Fibroblast of lung (primary cell): Measurements from ENCODE around the gene FAF2.

Source experiments
- CTCF ChIP-seq, 2 donors: IDR thresholded peaks in 1 of 2; conservative IDR thresholded peaks in 1 of 2; 1 replicate in 1 of 2; 2 replicates in 1 of 2; pipeline ENCODE4 v1.5.1; 2011 to 2012; ENCODE audit warnings: low read length in 2 of 2, control low read depth in 1 of 2, inconsistent platforms in 1 of 2, low read depth in 1 of 2, mild to moderate bottlenecking in 1 of 2
- EZH2 ChIP-seq: IDR thresholded peaks from 2 replicates; pipeline ENCODE4 v1.5.1; 2012; ENCODE audit warnings: low read length, control low read depth, mild to moderate bottlenecking; ENCODE audit errors: missing control alignments

DNA sequence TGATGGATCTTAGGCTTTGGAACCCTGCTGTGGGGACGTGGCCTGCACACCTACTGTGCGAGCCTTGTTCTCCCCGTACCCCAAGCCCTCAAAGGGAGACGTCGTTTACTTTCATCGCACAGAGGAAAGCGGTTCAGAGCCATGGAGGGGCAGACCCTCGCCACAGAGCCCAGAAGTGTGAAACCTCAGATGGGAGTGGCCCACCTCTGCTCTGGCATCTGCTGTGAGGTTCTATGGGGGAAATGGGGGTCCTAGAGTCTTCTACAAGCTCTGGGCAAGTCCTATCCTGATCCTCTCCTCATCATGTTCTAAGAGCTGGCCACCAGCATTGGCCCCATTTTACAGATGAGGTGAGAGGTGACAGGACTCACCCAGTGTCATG lies 92.8 kb downstream of the FAF2 start:
- TF ChIP-seq CTCF (conservative IDR thresholded peaks at IDR 0.05 in 1 of 2, IDR thresholded peaks at IDR 0.05 in 1 of 2; ENCODE audit: low read depth in 1 of 2, low read length in 2 of 2) (no peak), EZH2 (no peak)
